Muscle of arm (tissue), 12 donors: Measurements from ENCODE around the gene OGDH. TPM values are rescaled to one million over a fixed set of nuclear protein-coding genes. Genes with fewer than 3 reads are reported as not detected.

ENCODE experiments used
- DNase-seq: peaks from one replicate; pipeline ENCODE4 v3.0.0-alpha.2; 2013
- polyA plus RNA-seq, 12 donors: library from polyadenylated mRNA; unstranded; fragments of 120-200 nt; gene quantifications; one replicate each; pipeline ENCODE4 v1.2.1, GENCODE V29; 2013; ENCODE audit not compliant: insufficient read length in 12 of 12

OGDH gene
- polyA plus RNA-seq, 12 donors, result 39.0 to 69.0 (median 58.2) TPM; not detected in 1

GRCh38 chr7:44636926-44637325 lies 30.5 kb downstream of the OGDH start:
- DNase-seq, result no peak

DNA sequence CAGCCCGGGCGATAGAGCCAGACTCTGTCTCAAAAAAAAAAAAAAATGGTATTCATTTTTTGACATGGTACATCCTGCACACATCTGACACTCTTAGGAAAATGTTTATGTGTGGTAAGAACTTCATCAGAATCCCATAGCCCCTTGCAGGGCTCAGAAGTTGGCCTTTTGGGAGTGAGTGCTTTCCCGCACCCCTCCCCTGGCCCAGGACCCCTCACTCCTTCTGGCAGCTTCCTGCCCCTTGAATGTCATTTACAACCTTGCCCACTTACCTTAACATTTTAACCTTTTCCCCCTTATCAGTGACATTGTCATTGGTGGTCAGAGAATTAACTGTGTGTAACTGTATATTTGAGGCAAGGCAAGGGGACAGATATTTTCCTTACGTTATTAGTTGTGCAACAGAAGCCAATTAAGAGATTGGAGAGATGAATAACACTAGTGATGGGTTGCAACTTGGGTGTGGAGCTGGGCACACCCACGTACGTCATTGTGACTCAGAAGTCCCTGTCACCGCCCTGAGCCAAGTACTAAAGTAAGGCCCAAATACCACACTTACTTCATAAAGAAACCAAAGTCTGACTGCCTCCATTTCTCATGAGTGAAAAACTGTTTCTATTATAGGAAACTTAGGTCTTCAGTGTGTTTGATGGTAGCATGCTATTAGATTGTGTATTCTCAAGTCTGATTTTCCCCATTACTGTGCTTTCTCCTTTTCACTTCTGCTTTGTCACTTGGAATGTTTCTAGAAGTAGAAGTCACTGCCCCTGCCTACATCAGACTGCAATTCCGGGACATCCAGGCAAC lies 31.6 kb downstream of the OGDH start:
- DNase-seq, result no peak

GRCh38 chr7:44638611-44639557 lies 32.5 kb downstream of the OGDH start:
- no peak for DNase-seq

- peak; percentile 77 for DNase-seq
Measured at GRCh38 chr7:44639671-44640321, 33.4 kb downstream of the OGDH start.

GRCh38 chr7:44643206-44643605 lies 36.8 kb downstream of the OGDH start:
- DNase-seq, result no peak

DNA sequence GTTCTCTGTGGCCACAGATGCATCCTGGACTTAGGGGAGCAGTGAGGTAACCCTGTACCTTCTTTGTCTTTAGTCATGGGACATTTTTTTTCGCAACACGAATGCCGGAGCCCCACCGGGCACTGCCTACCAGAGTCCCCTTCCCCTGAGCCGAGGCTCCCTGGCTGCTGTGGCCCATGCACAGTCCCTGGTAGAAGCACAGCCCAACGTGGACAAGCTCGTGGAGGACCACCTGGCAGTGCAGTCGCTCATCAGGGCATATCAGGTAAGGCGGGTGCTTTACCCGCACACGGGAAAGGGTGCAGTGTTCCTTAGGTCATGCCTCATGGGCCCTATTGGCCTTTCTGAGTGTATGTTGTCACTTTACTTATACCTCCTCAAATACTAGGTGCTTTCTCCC lies 38.8 kb downstream of the OGDH start:
- DNase-seq, result no peak

GRCh38 chr7:44645696-44646095 lies 39.3 kb downstream of the OGDH start:
- DNase-seq, result no peak

DNA sequence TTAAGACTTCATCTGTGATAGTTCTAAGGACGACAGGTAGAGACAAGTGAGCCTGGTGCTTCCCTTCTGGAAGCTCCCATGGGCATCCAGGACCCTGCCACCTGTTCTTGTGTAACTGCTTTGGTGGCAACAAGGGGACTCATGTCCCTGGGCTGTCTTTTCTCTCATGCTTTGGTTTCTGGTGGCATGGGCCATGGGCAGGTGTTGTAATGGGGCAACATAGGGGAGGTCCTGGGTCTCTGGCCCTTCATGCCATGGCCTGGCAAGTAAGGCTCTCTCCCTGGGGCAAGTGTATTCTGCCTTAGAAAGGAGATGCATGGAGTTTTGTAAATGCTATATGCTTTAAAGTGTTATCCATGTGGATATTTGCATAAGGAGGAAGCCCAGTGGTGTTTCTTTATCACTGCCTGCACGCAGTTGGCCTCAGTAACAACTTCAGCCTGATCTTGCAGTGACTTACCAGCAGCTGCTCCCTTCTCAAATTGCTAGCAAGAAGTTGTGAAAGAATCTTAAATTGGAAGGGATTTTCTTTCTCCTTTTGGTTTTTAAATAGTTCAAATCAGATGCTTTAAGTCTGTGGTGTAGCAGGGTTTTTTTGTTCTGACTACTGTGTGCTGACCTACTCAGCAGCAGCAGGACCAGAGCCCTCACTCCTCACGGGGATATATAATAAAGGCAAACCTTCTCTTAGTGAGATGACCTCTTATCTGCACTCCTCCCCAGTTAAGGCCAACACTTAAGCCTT lies 39.9 kb downstream of the OGDH start:
- DNase-seq, result no peak

DNA sequence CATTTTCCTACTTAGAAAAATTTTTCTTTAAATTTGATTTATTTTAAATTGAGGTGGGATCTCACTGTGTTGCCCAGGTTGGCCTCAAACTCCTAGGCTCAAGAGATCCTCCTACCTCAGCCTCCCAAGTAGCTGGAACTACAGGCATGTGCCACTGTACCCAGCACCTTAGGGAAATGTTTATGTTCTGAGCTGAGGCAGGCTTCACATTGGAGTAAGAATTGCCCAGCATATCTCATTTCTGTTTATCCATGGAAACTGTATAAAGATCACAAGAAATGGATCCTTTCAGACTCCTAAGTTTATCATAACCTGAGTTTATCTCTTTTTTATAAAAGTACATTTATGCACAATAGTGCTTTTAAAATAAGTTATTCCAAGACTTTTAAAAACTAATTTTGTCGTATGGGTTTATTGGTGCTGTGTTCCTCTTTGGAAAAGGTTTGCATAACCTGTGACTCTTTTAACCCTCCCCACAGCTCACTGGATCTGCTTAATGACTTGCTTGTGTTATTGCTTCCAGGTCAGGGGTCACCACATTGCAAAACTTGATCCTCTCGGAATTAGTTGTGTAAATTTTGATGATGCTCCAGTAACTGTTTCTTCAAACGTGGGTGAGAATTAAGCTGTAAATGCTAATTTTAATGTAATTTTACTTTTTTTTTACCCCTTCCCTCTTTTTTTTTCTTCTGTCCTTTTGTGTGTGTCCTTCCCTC lies 40.7 kb downstream of the OGDH start:
- no peak for DNase-seq

DNA sequence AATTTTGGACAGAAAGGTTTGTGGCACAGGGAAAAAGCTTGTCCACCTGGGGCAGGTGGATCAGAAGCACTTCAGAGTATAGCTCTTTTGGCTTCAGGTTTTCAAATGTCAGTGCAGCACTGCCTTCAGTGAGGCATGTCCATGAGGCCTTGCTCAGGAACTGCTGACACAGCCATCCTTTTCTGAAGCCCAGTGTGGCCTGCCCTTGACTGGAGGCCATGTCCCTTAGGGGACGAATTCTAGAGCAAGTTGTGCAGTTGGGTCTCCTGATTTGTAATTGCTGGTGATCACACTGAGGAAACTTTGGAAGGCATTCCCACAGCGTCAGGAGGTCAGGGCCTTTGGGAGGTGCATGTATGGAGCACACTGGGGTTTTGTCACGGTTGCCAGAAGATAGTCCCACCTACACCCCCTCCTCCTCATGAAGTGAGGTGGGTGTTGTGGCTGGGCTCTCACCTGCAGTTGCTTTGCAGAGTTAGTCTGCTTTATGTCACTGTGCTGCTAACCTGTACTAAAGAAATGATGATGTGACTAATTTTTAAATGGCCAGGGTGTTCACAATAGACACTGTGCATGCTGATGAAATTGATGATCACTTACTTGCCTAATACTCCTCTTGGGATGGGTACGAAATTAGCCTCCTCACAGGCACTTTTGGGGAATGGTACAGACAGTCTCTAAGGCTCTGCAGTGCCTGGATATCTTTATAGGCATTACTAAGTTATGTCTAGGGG lies 41.7 kb downstream of the OGDH start:
- no peak for DNase-seq

DNA sequence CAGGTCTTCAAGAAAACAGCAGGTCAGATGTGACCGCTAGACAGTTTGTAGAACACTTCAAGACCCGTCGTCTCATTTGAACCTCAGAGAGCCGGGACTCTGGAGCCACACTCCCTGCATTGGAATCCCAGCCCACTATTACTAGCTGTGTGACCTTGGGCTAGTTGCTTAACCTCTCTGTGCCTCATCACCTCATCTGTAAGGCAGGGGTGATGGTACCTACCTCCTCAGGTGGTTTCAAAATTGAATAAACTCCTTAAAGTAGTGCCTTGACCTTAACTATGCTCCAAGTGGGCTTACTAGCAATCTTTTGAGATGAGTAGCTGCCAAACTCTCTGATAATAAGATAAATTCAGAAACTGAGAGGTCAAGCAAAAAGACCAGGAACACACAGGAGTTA lies 43.8 kb downstream of the OGDH start:
- DNase-seq, result no peak

DNA sequence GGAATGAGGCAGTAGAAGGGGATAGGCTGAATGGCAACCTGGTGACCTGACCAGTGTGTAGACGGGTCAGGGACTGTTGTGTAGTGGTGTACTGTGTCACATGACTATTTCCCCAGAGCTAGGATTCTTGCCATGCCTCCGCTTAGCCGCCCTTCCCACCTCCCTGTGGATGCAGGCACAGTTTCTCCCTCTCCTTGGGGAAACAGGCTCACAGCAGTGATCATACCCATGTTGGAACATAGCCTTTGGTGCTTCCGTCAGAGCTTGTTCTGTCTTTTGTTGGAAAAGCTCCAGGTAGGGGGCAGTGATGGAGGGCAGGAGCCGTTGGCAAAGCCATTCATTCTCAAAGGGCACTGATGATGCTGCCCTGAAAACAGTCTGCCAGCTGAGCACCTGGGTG lies 44.3 kb downstream of the OGDH start:
- no peak for DNase-seq

DNA sequence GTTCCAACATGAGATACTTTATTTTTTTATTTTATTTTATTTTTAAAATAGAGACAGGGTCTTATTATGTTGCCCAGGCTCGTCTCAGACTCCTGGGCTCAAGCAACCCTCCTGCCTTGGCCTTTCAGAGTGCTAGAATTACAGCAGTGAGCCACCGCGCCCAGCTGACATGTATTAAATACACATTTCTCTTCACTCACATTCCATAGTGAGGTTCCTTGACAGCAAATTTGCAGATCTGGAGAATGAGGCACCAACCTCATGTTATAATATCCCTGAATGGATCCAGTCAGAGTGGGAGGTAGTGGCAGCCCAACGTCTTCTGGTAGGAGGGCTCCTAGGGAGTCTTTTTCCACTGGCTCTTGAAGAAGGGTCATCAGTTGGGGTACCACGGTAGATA lies 46.1 kb downstream of the OGDH start:
- DNase-seq, result no peak

DNA sequence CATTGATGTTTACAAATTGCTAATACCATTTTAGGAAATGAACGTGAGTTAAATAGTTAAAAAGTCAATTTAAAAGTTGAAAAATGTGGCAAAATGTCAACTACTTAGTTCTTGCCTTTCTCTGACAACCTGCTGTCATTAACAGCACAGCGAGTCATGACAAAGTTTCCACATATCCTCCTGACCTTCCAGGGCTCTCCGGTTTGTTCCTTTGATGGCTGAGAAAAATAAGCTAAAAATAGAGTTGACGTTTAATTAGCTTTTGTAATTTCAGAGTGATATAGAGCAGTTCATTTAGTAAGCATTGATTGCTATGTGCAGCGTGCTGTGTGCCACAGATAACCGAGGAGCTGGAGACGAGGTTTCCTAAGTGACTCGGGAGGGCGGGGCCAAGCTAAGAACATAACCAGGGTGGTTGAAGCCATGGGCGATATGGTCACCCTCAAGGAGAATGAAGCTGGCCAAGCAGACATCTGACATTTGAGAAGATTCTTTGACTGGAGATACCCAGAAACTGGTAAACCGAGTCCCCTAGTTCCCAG lies 47.9 kb downstream of the OGDH start:
- DNase-seq, result no peak

GRCh38 chr7:44655341-44655740 lies 48.9 kb downstream of the OGDH start:
- no peak for DNase-seq

GRCh38 chr7:44658979-44659378 lies 52.6 kb downstream of the OGDH start:
- no peak for DNase-seq

DNA sequence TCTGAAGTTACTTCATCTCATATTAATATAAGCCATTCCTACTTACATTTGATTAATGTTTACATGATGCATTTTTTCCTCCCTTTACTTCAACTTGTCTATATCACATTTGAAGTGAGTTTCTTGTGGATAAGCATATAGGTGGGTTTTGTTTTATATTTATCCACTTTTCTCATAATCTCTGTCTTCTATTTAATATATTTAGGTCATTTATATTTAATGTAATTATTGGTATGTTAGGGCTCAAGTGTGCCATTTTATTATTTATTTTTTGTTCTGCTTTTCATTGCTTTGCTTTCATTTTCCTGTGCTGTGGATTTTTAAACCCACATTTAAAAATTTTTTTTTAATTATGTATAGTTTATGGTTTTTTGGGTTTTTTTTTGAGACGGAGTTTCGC lies 54.8 kb downstream of the OGDH start:
- no peak for DNase-seq

DNA sequence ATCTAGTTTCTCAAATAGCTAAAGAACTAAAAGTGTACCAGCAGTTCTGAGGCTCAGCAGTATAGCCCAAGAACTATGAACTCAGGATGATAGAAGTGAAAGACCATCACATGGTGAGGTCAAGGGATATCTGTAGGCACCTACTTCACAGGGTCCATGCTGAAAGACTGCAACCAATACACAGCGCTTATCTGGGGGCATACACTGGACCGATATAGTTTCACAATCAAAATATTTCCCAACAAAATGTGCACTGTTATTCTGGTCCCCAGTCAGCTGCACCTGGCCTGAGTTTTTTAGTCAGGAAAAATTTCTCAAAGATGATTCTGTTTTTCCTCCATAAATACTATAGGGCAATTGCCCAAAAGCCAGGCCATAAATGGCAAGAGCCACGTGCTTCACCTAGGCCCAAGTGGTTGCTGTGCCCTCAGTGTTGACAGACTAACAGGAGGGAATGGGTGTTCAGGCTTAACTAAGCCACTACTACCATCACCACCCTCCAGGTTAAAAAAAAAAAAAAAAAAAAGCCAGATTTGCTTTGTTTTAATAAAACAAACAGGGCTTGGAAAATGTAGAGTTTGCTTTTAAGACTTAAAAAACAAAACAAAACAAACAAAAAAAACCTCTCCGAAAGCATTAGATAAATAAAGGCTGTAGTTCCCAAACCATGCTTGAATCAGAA lies 58.5 kb downstream of the OGDH start:
- DNase-seq, result no peak

GRCh38 chr7:44665531-44666213 lies 59.2 kb downstream of the OGDH start:
- no peak for DNase-seq
